T-helper 22 cell (primary cell): ENCODE data around the gene CCL23.
"Not testable (repeated sequence)": the region's sequence is repeated elsewhere in the genome, so short reads cannot be mapped to it uniquely, and the experiment has no call there.

Experiments
- DNase-seq: peaks from one replicate; pipeline ENCODE4 v3.0.0-alpha.2; 2020; ENCODE audit warnings: low read depth

CCL23 gene, protein sequence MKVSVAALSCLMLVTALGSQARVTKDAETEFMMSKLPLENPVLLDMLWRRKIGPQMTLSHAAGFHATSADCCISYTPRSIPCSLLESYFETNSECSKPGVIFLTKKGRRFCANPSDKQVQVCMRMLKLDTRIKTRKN

GRCh38 chr17:36017799-36018198, at the start of gene CCL23:
CCL23 (minus strand) TSS chr17:36017972; CDS start chr17:36017897, 75 bp downstream.
- DNase-seq, result no peak

DNA sequence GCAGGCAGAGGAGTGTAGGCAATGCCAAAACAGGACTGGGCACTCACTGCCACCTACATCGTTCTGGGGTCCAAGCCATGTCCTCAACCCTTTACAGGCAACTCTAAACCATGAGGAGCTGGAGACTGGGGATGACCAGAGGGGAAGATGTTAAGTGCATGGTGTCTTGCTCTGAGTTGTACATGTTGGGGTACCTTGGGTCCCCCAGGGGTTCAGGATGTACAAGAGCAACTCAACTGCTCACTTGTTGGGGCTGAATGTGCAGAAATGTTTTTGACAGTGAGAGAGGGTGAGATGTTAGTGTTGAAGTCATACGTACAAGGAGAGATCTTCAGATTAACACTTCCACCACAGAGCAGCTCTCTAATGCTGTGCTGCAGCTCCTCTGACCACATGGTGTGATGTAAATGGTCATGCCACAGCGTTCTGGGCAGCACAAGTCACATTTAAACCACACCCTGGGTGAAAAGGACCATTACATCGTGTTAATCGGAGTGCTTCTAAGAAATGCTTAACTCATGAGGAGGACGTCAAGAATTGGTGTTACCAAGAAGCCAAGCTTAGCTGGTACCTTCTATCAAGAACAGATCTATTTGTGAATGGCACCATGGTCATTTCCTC, 48.7 kb upstream of the CCL23 start:
- DNase-seq, result no peak

DNA sequence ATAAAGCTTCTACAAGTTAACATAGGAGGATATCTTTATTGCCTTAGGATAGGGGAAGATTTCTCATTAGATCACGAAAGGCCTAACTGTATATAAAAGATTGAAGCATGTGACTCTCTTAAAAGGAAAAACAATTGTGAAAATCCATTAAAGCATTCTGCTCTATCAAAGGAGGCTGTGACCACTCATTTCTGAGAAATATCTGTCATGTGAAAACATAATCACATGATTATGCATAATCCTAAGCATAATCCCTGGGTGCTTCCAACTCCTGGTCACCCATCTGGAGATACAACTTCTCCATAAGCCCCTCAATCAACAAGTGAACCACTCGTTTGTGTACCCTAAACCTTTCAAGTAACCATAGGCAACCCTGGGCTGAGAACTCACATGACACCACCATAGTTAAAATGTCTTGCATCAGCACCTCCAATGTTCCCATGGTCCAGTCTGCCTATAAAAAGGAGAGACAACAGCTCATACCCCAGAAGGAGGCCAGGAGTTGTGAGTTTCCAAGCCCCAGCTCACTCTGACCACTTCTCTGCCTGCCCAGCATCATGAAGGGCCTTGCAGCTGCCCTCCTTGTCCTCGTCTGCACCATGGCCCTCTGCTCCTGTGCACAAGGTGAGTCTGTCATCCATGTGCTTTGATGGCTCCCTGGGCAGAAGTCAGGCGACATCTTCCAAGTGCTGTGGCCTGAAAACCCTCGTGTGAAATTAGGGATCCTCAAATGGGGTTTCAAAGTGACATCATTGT, 46.2 kb upstream of the CCL23 start, which contains the start of gene CCL18:
CCL18 (plus strand) TSS at position 487 of the 756 bp plus-strand sequence; CDS start at position 558, 71 bp downstream.
- no peak for DNase-seq

DNA sequence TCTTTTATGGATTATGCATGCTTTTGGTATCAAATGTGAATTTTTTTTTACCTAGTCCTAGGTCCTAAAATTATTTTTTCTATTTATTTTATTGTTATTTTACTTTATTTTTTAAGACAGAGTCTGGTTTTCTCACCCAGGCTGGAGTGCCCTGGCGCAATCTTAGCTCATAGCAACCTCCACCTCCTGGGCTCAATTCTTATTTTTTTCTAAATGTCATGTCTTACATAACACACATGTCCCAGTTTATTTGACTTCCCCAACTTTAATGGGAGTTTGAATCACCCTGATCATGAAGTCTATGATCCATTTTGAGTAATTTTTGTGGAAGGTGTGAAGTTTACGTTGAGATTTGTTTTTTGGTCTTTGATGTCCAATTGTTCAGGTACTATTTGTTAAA, 43.0 kb upstream of the CCL23 start:
- DNase-seq, result no peak

GRCh38 chr17:36059406-36059805, 41.6 kb upstream of the CCL23 start:
- no peak for DNase-seq

- DNase-seq, result no peak
Measured at GRCh38 chr17:36057911-36058310, 40.1 kb upstream of the CCL23 start.

DNA sequence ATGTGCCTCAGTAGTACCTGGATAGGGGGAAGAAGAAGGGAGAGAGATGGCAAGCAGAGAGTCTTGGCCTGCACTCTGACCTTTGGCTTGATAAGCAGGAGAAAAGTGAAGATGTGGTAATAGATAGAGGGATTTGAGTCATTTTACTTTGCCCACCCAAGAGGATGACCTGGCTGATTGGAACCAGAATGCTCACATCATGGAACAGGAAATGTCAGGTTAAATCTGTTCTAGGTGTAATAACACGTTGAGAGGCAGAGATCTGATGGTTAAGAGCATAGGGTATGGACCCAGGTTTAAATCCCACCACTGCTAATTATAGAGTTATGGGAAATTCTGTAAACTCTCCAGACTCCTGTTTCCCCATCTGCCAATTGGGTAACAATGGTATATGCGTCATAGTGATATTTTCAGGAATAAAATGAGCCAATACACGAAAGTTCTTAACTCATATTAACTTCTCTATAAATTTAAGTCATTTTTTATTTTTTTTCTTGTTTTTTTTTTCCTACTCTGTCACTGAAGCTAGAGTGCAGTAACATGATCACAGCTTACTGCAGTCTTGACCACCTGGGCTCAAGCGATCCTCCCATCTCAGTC, 38.2 kb upstream of the CCL23 start:
- no peak for DNase-seq

- no peak for DNase-seq
Measured at GRCh38 chr17:36055171-36055570, 37.4 kb upstream of the CCL23 start.

DNA sequence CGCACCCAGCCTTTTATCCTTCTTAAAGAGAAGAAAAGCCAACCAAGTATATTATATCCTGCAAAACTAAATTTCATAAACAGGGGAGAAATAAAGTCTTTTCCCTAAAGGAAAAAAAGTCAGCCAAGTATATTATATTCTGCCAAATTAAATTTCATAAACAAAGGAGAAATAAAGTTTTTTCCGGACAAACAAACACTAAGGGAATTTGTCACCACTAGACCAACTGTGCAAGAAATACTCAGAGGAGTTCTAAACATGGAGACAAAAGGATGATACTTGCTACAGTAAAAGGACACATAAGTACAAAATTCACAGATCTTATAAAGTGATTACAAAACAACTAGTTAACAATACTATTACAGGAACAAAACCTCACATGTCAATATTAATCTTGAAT, 31.9 kb upstream of the CCL23 start:
- no peak for DNase-seq

- no peak for DNase-seq
Measured at GRCh38 chr17:36048066-36048465, 30.3 kb upstream of the CCL23 start.

DNA sequence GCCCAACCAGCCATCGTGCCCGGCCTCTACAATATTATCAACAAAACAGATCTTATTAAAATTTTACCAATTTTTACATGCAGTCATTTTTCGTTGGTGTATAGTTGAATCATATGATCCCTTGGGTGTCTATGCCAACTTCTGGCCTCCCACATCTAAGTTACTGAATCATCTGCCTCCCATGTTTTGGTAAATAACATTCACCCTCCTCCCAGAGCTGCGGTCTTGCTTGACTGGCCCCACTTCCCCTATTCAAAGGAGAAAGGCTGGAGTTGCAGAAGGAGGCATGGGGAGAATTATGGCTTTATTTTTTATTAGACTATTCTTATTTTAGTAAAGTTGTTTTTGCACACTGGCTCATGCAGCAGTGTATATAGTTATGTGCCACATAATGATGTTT, 18.5 kb upstream of the CCL23 start:
- DNase-seq, result no peak

DNA sequence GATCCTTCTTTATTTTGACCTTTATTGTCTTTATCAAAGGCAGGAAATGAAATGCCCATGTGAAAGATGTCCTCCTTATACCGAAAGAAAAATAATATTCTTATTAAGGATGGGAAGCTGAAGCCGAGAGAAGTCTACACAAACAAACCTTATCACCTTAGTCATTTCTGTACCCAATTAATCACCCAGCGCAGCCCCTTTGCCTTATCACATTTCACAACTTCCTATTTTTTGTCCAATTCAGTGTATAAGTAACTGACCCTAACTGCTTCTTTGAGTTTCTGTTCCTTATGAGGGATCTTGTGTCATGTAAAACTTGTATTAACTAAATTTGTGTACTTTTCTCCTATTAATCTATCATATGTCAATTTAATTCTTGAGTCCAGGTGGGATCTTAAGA, 16.4 kb upstream of the CCL23 start:
- no peak for DNase-seq

GRCh38 chr17:36030956-36031355, 13.2 kb upstream of the CCL23 start:
- no peak for DNase-seq

DNA sequence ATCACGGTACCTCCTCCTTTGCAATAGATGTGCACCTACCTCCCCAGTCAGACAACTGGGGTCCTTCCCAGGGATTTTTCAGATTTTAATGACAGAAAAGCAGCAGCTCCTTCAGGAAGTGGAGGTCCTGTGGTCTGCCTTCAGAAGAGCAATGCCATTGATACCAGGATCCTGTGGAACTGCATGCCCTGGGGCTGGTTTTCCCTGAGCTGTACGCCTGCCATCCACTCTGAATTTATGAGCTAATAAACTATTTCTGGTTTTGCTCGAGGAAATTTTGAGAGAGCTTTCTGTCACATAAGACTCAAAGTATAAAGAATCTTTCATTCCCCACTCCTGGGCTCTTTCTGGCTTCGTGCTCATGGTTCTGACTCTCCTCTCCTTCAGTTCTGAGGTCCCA, 10.0 kb upstream of the CCL23 start:
- no peak for DNase-seq

- DNase-seq, result no peak
Measured at GRCh38 chr17:36024106-36024869, 6.5 kb upstream of the CCL23 start.

GRCh38 chr17:36019423-36019822, 1.7 kb upstream of the CCL23 start:
- DNase-seq, result no peak

DNA sequence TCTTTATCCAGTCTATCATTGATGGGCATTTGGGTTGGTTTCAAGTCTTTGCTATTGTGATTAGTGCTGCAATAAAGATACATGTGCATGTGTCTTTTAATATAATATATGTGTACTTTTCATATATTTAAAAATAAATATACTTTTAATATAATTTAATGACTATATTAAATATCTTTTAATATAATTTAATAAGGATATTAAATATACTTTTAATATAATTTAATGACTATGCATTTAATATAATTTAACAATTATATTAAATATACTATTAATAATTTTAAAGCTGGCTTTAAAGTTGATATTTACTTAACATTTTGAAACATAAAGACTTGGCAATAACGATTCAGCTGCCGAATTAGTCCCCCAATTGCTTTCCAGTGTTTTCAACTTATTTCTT, 1.2 kb downstream of the CCL23 start:
- no peak for DNase-seq

DNA sequence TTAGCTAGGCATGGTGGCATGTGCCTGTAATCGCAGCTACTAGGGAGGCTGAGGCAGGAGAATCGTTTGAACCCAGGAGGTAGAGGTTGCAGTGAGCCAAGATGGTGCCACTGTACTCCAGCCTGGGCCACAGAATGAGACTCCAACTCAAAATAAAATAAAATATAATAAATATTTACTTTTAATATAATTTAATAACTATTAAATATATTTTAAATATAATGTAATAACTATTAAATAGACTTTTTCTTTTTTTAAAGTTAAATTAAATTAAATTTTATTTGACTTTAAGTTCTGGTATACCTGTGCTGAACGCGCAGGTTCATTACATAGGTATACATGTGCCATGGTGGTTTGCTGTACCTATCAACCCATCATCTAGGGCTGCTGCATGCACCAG, 1.9 kb downstream of the CCL23 start:
- DNase-seq, result not testable (repeated sequence)

DNA sequence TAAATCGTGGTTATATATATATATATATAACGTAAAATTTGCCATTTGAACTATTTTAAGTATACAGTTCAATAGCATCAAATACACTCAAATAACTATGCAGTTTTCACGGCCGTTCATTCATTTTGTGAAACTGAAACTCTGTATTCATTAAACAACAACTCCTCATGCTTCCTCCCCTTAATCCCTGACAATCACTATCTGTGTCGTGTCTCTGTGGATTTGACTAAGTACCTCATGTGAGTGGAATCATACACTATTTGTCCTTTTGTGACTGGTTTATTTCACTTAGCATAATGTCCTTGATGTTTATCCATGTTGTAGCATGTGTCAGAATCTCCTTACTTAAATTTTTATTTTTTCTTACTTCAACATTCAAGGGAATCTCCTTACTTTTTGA, 2.8 kb downstream of the CCL23 start:
- DNase-seq, result no peak

DNA sequence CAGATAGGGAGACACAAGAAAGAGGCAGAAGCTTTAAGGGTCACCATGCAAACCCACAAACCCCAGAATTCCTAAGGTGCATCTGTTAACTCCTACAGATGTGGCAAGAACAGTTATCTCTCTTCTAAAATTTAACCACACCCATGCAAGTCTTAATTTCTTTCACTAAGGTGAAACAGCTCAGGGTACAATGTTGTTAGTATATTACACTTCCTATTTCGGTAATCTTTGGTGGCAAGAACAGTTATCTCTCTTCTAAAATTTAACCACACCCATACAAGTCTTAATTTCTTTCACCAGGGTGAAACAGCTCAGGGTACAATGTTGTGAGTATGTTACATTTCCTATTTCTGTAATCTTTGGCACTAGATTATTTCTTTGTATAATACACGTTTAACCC, 6.6 kb downstream of the CCL23 start:
- no peak for DNase-seq

DNA sequence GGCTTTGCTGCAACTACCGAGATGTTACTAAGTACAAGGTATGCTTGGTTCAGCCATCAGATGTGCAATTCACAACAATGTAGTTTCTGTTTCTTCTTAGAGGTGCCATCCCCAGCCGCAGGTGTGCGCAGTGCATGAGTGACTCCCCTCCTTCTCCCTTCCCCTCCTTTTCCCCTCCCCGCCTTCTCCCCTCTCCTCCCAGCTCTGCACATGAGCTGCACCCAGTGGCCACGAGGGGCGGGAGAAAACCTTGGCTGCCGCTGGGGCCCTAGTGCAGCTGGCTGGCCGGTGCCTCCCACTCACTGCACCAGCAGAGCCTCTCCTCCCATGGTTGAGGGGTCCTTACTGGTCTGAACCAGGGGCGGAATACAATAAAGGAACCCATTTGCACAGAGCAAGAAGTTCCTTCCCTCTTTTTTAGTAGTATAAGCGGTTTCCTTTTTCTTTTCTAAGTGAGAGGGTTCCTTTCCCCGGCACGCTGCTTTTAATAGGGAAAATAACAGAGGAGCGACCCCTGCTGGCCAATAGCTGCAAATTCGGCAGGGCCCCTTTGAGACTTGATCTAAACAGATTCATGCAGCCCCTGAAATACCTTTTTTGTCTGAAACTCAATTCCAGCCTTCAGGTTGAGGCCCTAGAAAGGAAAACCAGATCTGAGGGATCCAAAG, 8.6 kb downstream of the CCL23 start:
- no peak for DNase-seq

- no peak for DNase-seq
Measured at GRCh38 chr17:36004594-36005108, 13.1 kb downstream of the CCL23 start.
